HG03103 (cell line): ENCODE results near the gene FRMD4A.

Experiments used
- ATAC-seq: cut with Tn5 transposase; IDR thresholded peaks from one replicate; pipeline ENCODE4 v1.9.1; 2021; ENCODE audit warnings: low read depth; ENCODE audit not compliant: unreplicated experiment

Gene FRMD4A

DNA sequence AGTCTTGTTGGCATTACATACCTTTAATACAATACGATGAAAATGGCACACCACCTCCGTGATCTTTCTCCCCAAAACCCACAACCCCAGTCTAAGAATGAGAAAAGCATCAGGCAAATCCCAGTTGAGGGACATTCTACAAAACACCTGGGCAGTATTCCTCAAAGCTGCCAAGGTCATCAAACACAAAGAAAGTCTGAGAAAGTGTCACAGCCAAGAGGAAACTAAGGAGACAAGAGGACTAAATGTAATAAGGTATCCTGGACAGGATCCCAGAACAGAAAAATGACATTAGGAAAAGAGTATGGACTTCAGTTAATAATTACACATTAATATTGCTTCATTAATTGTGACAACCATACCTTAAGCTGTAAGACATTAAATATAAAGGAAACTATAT is 14.5 kb upstream of the FRMD4A start:
- no peak for ATAC-seq

DNA sequence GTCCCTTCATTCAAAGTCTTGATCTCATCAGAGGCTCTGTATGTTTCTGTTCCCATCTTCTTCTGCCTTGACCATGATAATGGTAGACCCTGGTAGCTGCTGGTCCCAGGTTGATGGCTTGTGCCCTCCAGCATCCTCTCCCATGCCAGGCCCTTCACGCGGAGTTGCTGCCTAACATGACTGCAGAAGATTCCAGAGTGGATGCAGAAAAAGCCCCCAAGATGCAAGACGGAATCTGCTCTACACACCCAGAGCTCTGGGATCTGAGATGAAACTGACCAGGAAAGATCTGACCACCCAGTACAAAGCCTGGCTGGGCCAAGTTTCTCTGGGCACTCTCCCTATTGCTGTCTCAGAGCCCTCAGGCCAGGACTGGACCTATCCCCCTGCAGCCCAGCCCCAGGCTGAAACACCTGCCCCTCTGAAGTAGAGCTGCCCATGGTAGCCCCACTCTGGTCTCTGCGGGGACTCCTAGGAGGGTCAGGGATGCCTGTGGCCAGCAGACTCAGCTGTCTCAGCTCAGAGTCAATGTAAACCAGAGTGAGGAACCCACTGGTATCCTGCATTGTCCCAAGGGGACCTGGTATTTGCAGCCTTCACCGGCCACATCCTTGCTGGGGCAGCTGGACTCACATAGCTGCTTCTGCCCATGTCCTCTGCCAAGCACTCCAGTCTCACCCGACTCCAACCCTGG is 9.5 kb upstream of the FRMD4A start:
- no peak for ATAC-seq

DNA sequence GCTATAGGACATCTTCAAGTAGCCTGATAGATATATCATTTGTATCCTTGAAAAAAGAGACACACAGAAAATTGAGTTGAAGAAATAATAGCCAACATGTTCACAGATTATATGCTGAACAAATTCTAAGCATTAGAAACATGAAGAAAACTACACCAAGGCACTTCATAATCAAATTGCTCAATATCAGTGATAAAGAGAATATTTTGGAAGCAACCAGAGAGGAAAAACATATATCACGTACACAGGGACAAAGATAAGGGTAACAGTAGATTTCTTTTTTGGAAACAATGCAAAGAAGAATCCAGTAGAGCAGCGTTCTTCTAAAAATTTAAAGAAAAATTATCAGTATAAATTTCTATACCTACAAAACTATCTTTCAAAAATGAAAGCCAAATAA is 6.0 kb upstream of the FRMD4A start:
- no peak for ATAC-seq

DNA sequence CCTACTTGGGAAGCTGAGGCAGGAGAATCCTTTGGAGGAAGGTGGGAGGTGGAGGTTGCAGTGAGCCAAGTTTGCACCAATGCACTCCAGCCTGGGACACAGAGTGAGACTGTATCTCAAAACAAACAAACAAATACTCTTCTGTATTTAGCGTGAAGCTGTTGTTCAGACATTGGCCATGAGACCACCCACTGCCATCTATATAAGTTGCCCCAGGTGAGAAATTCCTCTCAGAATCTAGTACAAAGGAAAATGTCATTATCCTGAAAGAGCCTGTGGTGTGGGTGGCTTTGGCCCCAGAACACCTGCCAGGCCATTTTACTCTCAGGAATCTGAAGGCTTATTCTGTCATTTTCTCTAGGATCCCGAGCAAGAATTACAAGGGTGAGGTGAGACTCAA is 4.0 kb upstream of the FRMD4A start:
- ATAC-seq = no peak

DNA sequence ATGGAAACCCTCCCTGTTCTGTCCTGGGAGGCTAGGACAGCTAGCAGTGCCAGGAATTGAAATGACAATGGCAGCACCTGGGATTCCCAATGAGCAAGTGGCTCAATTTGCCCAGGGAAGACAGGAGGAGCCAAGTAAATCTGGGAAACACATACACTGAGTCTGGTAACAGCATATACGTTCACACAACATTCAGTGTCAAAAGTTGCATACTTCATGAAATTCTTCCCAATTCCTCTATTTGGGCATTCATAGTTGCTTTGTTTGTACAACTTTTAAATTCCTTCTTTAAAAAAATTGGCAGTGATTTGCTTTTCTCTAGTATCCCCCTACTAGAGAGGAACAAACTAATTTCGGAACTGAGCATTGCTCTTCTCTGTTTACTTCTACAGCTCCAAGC is 2.9 kb upstream of the FRMD4A start:
- ATAC-seq = no peak

DNA sequence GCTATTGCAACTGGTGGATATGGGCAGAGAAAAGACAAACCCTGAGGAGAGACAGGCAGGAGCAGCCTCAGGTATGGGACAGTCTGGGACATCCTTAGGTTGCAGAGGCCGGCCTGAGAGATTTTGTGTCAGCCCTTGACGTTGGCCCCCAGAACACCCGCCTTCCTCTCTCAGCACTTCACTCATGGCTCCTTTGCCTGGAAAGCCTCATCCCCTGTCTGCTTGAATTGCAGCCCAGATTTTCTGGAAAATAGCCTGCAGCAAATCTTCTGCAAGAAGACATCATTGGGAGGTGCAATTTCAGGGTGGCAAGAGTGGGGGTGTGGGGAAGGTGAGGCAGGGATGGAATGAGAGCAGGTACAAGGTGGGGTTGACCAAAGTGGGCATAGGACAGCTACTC is 2.2 kb upstream of the FRMD4A start:
- ATAC-seq = no peak

DNA sequence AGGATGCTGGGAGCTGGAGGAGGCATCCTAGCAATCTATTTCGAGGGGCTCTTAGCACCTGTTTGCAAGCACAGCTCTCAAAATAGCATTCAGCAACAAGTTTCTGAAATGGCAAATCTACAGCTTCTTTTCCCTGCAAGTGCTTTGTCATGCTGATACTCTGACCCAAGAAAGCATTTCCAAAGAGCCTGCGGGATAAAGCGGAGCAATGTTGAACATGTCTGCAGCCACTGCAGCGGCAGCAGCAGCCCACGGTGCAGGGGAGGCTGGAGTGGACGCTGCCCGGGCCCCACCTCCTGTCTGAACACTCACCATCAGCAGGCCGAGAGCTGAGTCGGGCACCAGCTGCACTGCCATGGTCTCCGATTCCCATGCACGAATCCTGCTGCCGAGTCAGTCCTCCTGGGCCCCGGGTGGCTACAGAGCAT is 964 bp downstream of the FRMD4A start:
- no peak for ATAC-seq

DNA sequence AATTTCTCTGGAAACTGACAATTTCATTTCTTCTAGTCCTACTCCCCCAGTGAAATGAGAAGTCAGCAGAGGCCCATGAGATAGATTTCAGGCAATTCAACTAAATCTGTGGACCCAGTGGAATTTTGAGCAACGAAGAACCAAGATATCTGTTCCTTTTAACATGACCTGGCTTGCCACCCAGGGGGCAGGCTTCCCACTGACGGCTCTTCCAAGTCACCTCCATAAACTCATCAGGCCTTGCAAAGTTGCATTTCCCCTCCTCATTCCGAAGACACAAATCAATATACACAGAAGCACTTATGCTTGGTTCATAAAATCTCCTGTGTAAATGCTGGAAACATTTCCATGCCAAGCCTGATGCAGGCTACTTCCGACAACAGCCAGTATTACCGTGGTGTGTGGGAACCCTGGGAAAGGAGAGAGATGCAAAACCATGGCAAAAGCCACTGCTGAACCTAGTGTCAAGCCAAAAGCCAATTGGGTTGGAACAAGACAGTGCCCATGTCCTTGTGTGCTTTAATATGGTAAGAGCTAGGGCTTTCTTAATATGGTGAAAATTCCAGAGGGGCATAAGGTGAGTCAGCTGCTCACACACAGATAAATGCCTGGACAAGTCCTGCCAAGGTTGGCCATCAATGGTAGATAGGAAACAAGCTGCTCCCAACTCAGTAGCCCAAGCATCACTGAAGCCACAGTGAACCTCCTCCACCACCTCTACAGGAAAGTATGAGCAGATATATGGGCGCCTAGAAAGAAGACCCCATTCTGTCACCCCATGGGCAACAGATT is 1.6 kb downstream of the FRMD4A start:
- ATAC-seq = no peak

DNA sequence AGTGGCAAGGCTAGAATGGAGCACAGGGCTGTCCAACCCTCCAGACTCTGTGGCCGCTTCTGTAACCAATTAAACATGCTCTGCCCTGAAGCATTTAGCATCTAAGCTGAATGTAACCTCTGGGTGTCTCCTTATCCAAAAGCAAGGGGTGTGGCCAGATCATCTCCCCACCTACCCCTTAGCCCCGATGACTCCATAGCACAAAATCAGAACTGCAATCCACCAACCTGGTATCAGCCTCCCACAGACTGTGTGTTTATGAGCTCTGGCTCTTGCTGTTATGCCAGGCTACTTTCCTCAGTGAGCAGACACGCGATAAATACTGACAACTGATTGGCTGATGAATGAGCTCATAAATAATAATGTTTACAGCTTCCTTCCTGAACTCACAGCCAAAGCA is 3.2 kb downstream of the FRMD4A start:
- no peak for ATAC-seq

DNA sequence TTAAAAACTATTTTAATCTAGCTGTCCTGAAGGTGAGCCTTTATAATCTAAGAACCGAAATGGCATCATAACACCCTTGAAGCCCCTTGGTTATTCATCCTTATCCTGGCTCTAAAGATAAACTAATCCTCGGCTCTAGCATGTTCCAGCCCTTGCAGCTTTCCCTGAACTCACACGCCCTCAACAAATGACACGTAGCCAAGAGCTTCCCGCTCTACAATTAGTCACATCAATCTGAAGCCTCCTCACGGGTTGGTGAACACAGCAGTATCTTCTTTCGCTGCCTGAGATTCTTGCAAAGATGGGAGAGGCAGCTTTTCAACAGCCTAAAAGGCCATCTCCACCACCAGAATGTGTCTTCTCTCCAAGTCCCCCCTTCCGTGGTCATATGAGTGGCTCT is 4.1 kb downstream of the FRMD4A start:
- ATAC-seq = no peak

DNA sequence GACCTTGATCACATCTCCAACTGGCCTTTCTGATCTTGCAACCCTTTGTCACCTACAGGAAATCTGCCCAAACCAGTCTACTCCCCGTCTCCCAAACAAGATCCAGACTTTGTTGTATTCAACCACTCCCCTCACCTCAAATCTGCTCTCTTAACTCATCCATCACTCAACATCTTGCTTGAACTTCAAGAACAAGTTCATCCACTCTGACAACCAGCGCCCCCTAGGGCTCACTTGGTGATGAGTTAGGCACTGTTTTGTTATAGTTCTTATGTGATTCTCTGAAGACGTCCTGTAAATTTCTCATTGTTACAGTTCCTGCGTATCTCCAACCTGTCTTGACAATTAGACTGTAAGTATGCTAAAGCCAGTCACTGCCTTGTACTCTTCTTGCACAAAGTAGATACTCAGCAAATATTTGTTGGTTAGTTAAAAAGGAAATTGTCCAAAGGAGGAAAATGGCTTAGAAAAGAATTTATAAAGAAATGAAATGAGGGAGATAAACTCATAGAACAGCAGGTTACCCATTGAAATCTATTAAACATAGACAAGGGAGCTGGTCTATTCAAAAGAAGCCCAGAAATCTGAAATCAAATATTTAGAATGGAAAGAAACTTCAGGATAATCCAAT is 5.3 kb downstream of the FRMD4A start:
- no peak for ATAC-seq

DNA sequence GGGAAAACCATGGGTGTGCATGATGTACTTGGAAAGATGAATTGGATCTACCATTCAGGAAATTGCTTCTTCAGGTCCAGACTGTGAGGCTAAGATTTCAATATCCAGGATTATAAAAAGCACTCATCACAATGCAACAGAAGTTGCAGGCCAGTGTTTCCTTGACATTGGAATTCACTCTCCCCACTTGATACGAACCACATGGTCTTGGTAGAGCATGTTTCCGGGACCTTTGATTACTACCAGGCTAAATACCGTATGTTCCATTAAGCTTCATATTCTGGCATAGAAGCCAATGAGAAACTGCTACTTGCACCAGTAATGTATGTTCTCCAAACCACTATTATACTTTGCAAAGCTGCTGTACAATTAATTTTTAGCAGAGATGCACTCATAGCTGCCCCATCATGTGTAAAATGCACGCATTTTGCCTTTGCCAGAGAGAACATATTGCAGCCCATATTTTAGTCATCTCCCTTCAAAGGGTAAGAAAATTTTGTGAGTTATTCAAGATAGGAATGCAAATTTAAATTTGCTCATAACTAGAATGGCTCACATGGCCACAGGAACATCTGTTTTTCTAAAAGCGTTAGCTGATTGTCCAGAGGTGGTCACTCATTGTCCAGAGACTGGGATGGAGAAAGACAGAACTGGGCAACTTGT is 8.1 kb downstream of the FRMD4A start:
- ATAC-seq = no peak

DNA sequence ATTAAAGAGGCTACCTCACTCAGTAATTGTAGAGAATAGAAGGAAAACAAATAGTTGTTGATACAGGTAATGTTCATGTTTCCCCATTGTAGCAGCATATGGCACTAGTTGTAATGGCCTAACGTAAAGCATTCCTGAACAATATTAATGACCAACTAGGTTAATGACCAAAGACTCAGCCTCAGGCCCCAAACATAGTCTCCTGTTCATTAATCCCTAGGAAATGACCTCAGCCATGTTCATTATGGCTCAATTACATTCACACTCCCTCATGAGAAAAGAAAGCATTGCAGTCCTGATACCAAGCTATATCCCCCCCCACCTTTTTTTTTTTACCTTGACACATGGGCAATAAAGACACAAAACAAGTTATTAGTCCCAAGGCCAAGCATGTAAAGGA is 12.7 kb downstream of the FRMD4A start:
- ATAC-seq = no peak

DNA sequence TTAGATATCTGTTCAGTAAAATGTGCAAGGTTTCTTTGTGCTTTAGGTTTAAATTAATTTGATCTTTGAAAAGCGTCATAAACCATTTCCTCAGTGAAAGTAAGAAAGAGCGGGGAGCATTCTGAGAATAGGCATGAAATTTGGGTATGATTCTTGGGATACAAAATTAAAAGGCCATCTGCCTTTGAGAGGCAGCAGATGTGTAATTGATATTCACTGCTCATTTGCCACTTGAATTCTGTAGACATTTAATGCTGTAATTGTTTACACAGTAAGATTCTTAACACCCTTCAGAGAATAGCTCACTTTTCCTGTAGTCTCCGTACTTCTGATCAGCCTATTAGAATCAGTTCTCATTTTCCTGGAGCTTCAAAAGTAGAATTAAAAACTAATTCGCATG is 18.7 kb downstream of the FRMD4A start:
- ATAC-seq = no peak

DNA sequence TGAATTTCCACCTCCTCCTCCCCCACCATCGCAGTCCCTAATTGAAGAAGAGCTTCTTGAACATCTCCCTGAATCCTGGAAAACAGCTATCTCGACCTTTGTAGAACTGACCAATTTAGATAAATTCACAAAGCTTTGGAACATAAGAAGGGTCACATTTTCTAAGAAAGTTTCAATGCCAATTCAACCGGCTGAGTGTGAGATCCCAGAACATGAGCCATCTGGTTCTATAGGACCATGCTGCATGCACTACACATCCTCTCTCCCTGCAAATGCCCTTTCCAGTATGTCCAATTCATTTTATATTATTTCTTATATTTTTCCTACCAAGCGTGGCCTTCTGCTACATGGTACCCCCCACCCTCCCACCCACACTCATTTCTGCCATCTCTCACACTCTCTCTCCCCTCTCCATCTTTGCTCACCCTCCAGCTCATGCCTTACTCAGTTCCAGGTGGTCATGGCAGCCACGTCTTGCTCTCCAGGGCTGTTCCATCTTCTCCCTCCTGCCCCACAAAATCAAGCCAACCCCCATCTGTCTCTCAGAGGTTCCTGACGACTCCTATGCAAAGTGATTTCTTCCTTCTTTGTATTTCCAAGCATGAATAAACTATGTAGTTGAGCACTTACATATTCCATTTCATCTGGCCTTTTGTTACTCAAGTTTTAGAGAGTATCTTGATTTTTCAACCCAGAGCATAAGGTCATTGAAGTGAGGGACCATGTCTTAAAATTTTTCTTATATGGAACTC is 19.3 kb downstream of the FRMD4A start:
- ATAC-seq = no peak

DNA sequence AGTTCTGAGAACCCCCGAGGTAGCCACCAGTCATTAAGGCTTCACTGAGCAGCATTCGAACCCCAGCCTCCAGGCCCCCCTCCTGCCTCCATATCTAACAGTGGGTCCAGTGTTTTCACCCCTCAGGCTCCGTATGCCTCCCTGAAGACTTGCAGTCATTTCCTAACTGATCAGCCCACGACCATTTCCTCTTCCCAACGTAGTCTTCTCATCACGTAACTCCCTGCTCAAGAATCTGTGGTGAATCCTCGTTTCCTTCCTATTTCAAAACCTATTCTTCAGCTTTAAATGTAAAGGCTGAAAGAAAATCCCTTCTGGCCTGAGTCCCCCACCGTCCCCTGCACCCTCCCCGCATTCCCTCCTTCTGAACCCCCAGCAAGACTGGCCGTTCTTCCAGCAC is 21.1 kb downstream of the FRMD4A start:
- no peak for ATAC-seq

DNA sequence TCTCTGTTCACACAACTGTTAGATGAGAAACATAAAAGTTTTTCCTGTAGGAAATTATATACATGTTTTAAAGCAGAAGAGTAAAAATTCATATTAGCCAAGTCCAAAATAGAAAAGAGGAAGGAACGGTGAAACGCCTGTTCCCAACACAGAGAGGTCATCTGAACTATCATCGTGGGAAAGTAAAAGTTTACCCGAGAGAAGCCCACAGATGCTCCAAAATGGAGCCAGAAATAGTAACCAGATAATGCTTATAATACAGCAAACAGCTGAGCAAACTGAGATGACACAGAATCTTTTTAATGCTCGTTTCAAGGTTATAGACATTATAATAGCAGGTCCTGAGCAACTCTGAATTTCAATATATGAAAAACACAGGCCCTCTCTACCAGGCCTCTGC is 24.5 kb downstream of the FRMD4A start:
- no peak for ATAC-seq

DNA sequence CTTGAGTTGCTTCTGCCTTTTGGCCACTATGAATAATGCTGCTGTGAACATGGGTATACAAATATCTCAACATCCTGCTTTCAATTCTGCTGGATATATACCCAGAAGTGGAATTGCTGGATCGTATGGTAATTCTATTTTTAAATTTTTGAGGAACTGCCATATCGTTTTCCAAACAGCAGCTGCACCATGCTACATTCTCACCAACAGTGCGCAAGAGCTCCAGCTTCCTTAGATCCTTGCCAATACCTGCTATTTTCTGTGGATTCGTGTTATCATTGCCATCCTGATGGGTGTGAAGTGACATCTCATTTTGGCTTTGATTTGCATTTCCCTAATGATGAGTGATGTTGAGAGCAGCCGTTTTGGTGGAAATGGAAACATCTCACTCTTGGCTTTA is 26.7 kb downstream of the FRMD4A start:
- ATAC-seq = no peak

DNA sequence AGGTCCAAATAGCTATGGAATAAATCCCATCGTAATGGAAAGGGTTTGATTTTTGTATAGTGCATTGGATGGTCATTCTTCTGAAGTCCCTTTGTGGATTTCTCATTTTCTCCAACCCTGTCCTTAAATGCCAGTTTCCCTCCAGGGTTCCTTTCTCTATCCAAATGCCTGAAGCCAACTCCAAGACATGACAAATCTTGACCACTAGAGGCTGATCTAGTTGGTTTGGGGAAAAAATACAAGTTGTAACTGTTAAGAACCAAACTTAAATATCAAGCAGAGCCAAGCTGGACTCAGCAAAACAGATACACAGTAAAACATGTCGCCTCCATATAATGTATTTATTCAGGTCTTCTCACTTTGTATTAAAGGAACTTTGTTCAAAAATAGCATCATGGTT is 28.7 kb downstream of the FRMD4A start:
- no peak for ATAC-seq

DNA sequence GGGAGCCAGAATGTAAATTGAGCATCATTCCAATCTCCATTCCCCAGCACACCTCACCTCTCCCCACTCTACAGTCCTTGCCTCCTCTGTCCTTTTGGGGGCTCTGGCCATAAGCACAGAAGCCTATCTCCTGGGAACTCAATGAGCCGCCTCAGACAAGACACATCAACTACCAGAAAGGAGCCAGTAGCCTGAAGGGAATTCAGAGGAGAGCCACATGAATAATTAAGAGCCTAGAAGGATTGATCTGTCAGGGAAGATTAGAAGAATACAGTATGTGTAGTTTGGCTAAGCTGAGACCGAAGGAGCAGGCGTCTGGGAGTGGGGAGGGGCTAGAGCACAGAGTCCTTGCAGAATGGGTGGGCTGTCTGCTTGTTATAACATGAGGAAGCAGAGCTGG is 31.2 kb downstream of the FRMD4A start:
- no peak for ATAC-seq
